OCI-LY7 (cell line): ENCODE results near the gene GDAP2.

Experiments
- CTCF ChIP-seq: fragments of 200-600 bp; sonication (generic); conservative IDR thresholded peaks from 2 replicates; pipeline ENCODE4 v1.5.1; 2014; ENCODE audit warnings: mild to moderate bottlenecking, antibody characterized with exemption, low read length, moderate library complexity, mixed read lengths
- EZH2phosphoT487 ChIP-seq: fragments of 200-600 bp; sonication (generic); IDR thresholded peaks from 2 replicates; pipeline ENCODE4 v1.6.1; 2018; ENCODE audit warnings: low read depth, borderline replicate concordance, mild to moderate bottlenecking, mixed run types, antibody characterized with exemption, low read length, moderate library complexity, mixed read lengths

DNA sequence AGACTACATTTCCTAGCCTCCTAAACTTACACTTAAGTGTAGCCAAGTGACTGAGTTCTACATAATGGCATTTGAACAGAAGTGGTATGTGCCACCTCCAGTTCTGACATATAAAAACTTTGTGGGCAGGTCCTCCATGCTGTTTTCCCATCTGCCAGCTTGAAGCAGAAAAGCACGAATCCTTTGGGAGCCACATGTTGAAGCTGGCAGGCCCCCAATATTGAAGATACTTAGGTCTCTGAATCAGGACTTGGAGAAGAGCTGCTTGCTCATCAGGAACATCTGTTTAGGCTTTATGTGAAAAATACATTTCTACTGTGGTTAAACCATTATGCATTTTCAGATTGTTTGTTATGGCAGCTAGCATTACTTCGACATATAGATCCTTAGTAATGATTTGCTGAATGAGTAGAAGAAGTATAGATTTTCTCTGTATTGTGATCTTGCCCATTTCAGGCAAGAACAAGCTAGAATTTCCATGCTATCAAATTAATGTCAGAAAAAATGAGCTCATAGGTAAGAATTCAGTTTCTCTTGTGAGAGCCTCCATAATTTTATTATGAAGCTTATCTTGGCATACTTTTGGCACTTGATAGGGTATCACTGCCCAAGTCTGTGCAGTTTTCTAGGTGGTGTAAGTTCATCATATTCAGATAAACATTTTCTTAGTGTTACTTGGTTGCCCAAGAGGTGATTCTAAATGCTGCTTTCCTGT, 68.4 kb downstream of the GDAP2 start:
- no peak for TF ChIP-seq CTCF
- no peak for TF ChIP-seq EZH2phosphoT487
